ENCODE measurements around the gene PPP2R5A.
"Not testable (repeated sequence)": the region's sequence is repeated elsewhere in the genome, so short reads cannot be mapped to it uniquely, and the experiment has no call there.

PPP2R5A gene

DNA sequence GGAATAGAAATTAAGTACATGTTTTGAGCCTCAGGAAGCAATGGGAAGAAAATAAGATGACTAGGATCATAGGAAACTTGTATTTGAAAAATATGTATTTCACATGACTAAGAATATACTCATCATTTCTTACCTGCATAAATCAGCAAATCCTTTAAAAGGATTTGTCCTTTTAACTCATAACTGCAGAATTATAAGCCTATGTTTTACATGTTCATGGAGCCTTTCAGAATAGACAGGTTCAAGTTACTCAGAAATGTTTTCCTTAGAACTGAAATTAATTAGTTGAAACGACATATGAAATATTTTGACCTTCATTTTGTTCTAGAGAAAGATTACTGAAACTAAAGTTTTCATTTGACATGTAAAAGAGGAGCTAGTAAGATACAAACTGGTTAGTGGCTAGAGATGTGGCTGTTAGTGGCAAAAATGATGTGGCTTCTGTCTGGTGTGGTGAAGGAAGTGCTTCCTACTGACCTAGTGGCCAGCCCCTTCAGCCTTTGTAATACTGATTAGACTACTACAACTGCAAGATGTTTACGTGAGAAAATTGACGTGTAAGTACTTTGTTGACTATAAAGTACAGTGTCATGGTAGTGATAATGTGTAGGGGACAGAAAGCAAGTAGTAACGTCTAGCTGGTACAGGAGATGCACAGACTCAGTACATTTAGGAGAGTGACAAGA, 74.7 kb downstream of the PPP2R5A start:
- DNase-seq: peak in 1 of 5 donors; percentile 49

DNA sequence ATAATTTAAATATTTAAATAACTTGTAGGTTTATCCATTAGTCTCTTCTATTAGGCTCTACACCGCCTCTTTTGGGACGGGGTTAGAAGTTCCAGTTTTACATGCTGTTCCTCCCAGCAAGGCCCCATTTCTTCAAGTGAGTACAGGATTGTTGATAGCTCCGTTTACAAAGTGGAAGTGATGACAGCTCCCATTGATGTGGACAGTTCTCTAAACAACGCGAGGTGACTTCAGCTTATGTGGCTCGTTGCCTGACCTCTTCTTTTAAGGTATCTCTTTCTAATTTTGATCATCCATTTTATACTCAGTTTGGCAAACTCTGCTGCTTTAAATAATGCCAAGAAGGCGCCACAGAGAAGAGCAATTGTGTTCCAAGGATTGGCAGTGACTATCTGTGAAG, 79.8 kb downstream of the PPP2R5A start:
- no peak for DNase-seq

DNA sequence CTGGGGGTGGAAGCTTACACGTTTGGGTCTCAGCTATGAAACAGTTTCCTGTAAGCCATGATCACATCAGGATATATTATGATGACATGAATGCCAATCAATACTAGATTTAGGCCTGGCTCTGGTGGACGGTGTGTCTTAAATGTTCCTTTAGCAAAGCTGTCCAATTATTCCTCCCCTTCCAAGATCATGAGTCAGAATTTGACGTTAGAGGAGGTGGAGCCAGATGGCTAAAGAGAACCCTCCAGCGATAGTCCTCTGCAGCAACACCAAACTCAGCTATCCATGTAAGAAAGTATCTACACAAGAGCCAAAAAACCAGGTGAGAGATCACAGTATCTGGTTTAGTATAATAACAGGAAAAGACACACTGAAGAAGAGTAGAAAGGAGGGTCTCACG, 81.7 kb downstream of the PPP2R5A start:
- no peak for DNase-seq

DNA sequence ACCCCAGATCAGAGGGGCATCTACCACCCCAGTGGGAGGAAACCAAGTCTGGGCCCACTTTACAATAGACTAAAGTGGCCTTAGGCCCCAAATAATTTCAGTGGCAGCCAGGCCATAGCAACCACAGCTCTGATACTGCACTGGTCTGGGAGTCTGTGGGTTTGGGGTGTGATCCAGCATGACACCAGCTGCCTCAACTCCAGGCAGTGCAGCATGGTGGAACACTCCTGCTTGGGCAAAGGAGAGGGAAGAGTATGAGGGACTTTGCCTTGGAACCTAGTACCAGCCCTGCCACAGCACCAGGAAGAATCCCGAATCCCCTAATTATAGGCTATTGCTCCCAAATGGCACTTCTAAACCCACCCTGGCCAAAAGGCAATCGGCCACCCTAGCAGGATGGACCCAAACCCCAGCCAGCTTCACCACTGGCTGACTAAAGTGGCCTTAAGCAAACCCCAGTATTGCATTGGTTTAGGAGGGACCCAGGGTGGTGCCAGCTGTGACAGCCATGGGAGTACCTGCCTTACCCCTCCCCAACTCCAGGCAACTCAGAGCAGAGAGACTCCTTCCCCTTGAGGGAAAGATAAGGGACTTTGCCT, 82.4 kb downstream of the PPP2R5A start:
- DNase-seq: no peak

DNA sequence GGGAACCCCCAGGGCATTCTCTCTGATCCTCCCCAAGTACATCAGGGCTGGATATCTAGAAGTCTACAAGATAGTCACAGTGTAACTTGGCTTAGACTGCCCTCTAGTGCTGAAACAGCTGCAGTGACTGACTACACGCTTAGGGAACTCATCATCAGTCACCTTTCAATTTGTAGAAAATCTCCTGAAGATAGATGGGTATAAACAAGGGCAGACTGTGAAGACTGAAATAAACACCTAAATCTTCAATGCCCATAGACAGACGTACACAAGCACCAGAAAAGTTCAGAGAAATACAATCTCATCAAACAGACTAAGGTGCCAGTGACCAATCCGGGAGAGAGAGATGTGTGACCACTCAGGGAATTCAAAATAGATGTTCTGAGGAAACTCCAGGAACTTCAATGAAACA, 82.9 kb downstream of the PPP2R5A start:
- peak in 3 of 5 donors; percentile 19 to 70 (median 48) for DNase-seq

DNA sequence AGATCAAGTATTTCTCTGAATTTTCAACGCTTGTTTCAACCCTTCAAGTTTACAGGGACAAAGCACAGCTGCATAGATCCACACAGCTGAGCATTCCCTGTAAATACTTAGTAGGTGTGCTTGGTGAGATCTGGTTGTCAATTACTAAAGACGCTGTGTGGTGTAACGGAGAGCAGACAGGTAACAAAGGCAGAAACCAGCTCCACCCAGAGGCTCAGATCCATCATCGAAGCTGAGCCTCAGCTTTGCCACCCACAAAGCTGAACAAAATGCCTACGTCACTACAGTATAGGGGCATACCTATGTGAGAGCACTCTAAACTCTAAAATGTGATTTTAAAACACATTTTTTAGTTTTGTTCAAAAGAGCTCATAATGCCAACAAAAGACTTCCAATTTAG, 90.8 kb downstream of the PPP2R5A start:
- DNase-seq: no peak

DNA sequence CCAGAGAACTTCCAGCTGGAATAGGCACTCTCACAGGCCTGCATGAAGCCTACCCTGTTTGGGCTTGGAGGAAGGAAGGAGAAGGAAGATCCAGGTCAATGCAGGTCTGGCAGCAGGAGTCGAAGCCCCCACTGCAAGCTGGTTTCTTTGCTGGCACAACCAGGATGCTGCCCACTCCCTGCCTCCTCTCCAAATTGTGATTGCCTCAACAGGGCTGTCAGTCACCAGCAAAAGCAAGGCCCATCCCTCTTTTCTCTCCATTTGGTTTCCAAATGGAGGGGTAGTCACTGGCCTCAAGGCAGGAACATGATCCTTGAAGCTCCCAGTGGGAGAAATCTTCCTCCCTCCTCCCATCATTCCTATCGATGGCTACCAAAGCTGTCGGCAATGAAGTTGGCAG, 92.4 kb downstream of the PPP2R5A start:
- DNase-seq: no peak

DNA sequence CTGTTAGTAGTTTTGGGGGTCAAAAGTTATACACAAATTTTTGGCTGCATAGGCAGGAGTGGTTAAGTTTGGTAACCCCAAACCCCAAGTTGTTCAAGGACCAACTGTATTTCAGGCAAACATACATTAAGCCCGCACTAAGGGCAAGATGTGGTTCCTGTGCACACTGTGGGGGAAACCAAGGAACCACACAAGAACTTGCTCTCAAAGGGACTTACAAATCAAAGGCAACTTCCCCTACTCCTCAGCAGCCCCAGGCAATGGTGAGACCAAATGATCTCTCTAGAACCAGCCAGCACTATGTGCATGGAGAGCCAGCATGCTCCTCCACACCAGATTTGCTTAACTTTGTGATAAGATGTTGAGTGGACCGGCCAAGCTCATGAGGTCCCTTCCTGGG, 94.2 kb downstream of the PPP2R5A start:
- DNase-seq: no peak

DNA sequence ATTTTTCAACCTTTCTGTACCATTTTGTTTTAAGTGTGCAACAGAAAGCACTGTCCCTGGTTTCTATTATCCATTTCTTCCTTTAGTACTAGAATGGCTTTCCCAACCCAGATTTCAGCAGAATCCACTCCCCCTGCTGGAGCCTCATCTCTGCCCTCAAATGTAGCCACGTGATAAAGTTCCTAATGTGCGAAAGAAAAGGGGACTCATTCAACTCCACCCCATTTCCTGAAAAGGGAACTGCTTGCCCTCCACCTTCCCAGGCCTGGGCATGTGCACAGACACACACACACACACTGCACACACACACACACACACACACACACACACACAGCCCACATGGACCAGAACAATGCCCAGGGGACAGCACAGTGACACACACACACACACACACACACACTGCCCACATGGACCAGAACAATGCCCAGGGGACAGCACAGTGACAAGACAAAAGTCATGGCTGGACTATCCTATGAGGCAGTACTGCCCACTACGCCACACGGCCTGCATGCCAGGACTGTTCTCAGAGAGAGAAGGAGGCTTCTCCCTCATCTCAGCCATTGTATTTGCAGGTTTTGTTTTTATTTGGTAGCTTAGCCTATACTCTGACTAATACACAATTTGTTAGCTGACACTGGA, 96.3 kb downstream of the PPP2R5A start:
- no peak for DNase-seq

DNA sequence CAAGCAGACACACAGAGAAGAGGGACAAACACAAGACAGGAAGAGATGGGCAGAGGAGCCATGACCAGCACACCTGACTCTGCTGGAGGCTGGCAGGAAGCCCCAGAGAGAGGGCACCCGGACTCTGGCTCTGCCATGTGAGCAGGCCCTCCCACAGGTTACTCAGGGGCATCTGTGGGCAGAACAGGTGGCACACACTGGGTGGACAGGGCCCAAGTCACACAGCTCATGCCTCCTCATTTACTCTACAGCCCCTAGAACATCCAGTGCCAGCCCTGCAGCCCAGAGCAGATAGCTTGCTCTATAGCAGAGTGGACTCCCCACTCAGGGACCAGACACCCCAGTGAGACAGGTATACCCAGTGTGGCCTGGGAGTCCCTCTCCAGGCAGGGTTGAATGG, 100.8 kb downstream of the PPP2R5A start:
- DNase-seq: no peak

DNA sequence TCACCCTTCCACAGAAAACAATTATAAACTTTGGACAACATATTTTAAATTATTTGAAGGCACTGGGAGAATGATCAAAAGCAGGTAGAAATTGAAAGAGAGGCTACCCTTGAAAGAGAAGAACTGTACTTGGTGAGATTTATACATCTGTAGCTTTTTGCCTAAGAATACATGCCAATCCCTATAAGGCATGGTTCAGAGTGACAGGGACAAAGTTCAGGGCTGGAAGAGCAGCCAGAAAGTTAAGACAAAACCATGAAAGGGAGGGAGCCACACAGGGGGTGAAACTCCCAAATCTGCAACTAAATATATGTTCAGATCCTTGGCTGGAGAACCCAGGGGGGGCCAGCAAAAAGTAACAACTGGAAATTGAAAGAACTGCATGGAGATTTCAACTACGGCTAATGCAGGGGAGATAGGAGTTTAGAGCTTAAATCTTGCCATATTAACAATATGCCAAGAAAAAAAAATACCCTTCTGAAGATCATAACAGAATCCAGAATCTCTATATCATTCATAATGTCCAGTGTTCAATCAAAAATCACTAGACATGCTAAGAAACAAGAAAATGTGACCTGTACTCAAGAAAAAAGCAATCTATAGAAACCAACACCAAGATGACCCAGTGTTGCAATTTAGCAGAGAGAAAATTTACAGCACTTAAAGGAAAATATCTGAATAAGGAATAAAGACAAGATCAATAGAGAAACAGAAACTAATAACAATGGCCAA, 103.9 kb downstream of the PPP2R5A start:
- no peak for DNase-seq

DNA sequence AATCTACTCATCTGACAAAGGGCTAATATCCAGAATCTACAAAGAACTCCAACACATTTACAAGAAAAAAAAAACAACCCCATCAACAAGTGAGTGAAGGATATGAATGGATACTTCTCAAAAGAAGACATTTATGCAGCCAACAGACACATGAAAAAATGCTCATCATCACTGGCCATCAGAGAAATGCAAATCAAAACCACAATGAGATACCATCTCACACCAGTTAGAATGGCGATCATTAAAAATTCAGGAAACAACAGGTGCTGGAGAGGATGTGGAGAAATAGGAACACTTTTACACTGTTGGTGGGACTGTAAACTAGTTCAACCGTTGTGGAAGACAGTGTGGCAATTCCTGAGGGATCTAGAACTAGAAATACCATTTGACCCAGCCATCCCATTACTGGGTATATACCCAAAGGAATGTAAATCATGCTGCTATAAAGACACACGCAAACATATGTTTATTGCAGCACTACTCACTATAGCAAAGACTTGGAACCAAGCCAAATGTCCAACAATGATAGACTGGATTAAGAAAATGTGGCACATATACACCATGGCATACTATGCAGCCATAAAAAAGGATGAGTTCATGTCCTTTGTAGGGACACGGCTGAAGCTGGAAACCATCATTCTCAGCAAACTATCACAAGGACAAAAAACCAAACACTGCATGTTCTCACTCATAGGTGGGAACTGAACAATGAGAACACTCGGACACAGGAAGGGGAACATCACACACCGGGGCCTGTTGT, 110.6 kb downstream of the PPP2R5A start:
- not testable (repeated sequence) for DNase-seq

DNA sequence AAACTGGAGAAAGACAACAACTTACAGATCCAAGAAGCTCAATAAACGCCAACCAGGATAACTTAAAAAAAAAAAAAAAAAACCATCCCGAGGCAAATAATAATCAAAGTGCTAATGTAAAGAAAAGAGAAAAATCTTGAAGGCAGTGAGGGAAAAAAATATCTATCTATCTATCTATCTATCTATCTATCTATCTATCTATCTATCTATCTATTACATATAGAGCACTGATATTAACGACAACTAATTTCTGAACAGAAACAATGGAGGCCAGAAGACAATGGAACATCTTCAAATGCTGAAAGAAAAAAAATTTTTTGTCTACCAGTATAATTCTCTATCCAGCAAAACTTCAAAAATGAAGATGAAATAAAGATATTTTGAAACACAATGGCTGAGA, 111.4 kb downstream of the PPP2R5A start:
- no peak for DNase-seq

DNA sequence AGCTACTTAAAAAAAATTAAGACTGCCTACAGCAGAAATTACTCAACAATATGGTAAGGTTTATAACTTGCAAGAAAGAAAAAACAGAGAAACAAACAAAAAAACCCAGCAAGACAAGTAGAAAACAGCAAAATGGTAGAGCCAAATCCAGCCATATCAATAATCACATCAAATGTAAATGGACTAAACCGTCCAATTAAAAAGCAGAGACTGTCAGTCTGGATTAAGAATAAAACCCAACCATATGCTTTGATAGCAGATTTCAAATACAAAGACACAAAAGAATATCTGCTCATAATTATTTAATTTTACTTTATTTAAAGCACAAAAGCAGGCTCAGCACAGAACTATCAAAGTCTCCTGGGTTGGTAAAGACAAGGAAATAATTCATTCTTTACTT, 112.0 kb downstream of the PPP2R5A start:
- no peak for DNase-seq

DNA sequence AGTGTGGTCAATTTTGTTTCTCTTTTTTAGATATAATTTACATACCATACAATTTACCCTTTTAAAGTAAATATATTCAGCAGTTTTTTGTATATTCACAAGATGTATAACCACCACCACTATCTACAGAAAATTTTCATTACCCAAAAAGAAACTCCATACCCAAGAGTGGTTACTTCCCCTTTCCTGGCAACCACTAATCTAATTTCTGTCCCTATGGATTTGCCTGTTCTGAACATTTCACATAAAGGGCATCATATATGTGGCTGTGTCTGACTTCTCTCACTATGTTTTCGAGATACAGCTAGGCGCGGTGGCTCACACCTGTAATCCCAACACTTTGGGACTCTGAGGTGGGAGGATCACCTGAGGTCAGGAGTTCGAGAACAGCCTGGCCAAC, 115.8 kb downstream of the PPP2R5A start:
- DNase-seq: no peak

DNA sequence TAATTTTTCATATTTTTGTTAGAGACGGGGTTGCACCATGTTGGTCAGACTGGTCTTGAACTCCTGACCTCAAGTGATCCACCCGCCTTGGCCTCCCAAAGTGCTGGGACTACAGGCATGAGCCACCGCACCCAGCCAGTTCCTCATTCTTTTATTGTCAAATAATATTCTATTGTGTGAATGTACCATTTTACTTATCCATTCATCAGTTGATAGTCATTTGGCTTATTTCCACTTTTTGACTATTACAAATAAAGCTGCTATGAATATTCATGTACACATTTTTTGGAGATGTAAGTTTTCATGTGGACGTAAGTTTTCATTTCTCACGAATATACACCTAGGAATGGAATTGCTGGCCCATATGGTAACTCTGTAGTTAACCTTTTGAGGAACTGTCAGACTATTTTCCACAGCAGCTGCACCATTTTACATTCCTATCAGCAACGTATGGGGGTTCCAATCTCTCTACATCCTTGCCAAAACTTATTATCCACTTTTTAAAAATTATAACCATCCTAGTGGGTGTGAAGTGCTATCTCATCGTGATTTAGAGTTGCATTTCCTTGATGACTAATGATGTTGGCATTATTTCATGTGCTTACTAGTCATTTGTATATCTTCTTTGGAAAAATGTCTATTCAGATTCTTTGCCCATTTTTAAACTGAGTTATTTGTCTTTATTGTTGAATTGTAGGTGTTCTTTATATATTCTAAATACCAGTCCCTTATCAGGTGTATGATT, 116.8 kb downstream of the PPP2R5A start:
- DNase-seq: no peak

DNA sequence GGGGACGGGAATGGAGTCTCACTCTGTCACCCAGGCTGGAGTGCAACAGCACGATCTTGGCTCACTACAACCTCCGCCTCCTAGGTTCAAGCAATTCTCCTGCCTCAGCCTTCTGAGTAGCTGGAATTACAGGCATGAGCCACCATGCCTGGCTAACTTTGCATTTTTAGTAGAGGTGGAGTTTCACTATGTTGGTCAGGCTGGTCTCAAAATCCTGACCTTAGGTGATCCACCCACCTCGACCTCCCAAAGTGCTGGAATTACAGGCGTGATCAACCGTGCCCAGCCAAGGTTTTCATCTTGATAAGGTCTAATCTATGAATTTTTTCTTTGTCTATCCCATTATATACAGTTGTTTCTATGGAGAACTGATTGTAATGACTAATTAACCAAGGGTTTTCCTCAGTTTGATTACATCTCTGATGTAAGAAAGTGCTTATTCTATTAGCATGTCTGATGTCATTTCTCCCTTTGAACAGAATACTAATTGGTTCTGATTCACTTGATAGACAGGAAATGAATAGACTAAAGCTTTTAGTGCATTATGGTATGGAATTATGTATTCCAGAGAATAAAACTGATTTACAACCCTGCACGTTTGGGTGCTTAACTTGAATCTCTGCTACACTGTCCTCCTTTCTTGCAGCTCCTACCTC, 117.6 kb downstream of the PPP2R5A start:
- no peak for DNase-seq

DNA sequence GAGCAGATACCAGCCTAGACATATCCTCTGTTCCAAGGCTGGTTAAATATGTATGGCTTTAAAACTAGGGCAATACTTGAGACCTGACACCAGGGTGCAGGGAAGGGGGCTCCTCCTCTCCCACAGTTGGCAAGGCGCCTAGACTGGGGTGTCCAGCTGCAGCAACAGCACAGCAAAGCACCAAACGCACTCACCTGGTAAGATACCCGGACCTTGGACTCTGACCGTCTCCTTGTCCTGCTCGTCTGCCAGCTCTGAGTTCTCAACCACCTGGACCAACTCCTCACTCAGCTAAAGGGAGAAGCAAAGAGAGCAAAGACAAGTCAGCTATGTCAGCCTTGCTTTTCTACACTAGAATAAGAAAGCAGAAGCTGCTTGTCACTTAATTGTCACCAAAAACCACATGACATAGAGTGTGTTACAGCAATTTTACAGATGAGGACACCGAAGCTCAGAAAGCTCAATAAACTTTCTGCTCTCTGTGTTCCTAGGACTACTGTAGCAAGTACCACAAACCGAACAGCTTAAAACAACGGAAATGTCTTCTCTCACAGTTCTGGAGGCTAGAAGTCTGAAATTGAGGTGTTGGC, 125.1 kb downstream of the PPP2R5A start:
- DNase-seq: no peak
